Measurements from ENCODE around the gene MAFF.

The MAFF gene

GRCh38 chr22:38171927-38172831, 29.6 kb upstream of the MAFF start:
- no peak overlapping the region for H2AFZ ChIP-seq (ENCODE audit: low read depth, low read length)
- DNase-seq: no peak
- H3K4me2 ChIP-seq (ENCODE audit: insufficient read depth, low read length): no peak overlapping the region
- H3K27me3 ChIP-seq (ENCODE audit: insufficient read depth, low read length, poor library complexity): no peaks in the 10 kb centered on the region
- no peak for TF ChIP-seq CTCF (IDR thresholded peaks at IDR 0.05; ENCODE audit: borderline replicate concordance, extremely low read depth, low read length, poor library complexity, severe bottlenecking)
- TF ChIP-seq EZH2 (IDR thresholded peaks at IDR 0.05; ENCODE audit: borderline replicate concordance, low read depth, low read length, severe bottlenecking): no peak
- H3K4me3 ChIP-seq (ENCODE audit: low read depth in 1 of 2, low read length in 2 of 2): no peak overlapping the region
- no peaks in the 10 kb centered on the region for H3K9me3 ChIP-seq (ENCODE audit: insufficient read depth, low read length, severe bottlenecking)
- H3K79me2 ChIP-seq (ENCODE audit: insufficient read depth, low read length): peaks cover 50% of the 10 kb centered on the region
- peaks cover 46% of the 10 kb centered on the region for H4K20me1 ChIP-seq (ENCODE audit: insufficient read depth, low read length)
- ATAC-seq (ENCODE audit: insufficient read depth, low read depth): no peak
- H3K36me3 ChIP-seq (ENCODE audit: insufficient read depth, low read length): peaks cover 53% of the 10 kb centered on the region
- H3K9ac ChIP-seq (ENCODE audit: low read depth, low read length): no peak overlapping the region
- no peak overlapping the region for H3K27ac ChIP-seq (ENCODE audit: low read length)
- peaks cover 4% of the 10 kb centered on the region; the same call in 1 of the 2 replicates for H3K4me1 ChIP-seq (ENCODE audit: insufficient read depth, low read length)

- no peaks in the 10 kb centered on the region for H3K9me3 ChIP-seq (ENCODE audit: insufficient read depth, low read length, severe bottlenecking)
- ATAC-seq (ENCODE audit: insufficient read depth, low read depth) (no peak), DNase-seq (no peak)
- H3K36me3 ChIP-seq (ENCODE audit: insufficient read depth, low read length): peaks cover 45% of the 10 kb centered on the region
- H4K20me1 ChIP-seq (ENCODE audit: insufficient read depth, low read length): peaks cover 42% of the 10 kb centered on the region
- H3K4me1 ChIP-seq (ENCODE audit: insufficient read depth, low read length): peaks cover 8% of the 10 kb centered on the region
- no peak for TF ChIP-seq CTCF (IDR thresholded peaks at IDR 0.05; ENCODE audit: borderline replicate concordance, extremely low read depth, low read length, poor library complexity, severe bottlenecking)
- no peak for TF ChIP-seq EZH2 (IDR thresholded peaks at IDR 0.05; ENCODE audit: borderline replicate concordance, low read depth, low read length, severe bottlenecking)
- H3K9ac ChIP-seq (ENCODE audit: low read depth, low read length): no peak overlapping the region
- H3K4me2 ChIP-seq (ENCODE audit: insufficient read depth, low read length): no peak overlapping the region
- no peak overlapping the region for H2AFZ ChIP-seq (ENCODE audit: low read depth, low read length)
- peaks cover 55% of the 10 kb centered on the region for H3K79me2 ChIP-seq (ENCODE audit: insufficient read depth, low read length)
- no peaks in the 10 kb centered on the region for H3K27me3 ChIP-seq (ENCODE audit: insufficient read depth, low read length, poor library complexity)
- no peak overlapping the region for H3K4me3 ChIP-seq (ENCODE audit: low read depth in 1 of 2, low read length in 2 of 2)
- H3K27ac ChIP-seq (ENCODE audit: low read length): no peak overlapping the region
Measured at GRCh38 chr22:38172832-38173640, 28.8 kb upstream of the MAFF start.

- Histone ChIP-seq H3K36me3 (ENCODE audit: insufficient read depth, low read length) (peaks cover 41% of the 10 kb centered on the region), H3K9ac (ENCODE audit: low read depth, low read length) (no peak overlapping the region), H4K20me1 (ENCODE audit: insufficient read depth, low read length) (peaks cover 42% of the 10 kb centered on the region), H3K27ac (ENCODE audit: low read length) (no peak overlapping the region), H3K4me2 (ENCODE audit: insufficient read depth, low read length) (no peak overlapping the region), H3K9me3 (ENCODE audit: insufficient read depth, low read length, severe bottlenecking) (no peaks in the 10 kb centered on the region), H3K4me3 (ENCODE audit: low read depth in 1 of 2, low read length in 2 of 2) (no peak overlapping the region), H3K4me1 (ENCODE audit: insufficient read depth, low read length) (peaks cover 8% of the 10 kb centered on the region), H3K79me2 (ENCODE audit: insufficient read depth, low read length) (peaks cover 60% of the 10 kb centered on the region), H2AFZ (ENCODE audit: low read depth, low read length) (no peak overlapping the region), H3K27me3 (ENCODE audit: insufficient read depth, low read length, poor library complexity) (no peaks in the 10 kb centered on the region)
- DNase-seq: no peak
- ATAC-seq (ENCODE audit: insufficient read depth, low read depth): no peak
- TF ChIP-seq EZH2 (IDR thresholded peaks at IDR 0.05; ENCODE audit: borderline replicate concordance, low read depth, low read length, severe bottlenecking) (no peak), CTCF (IDR thresholded peaks at IDR 0.05; ENCODE audit: borderline replicate concordance, extremely low read depth, low read length, poor library complexity, severe bottlenecking) (no peak)
Measured at GRCh38 chr22:38173641-38173906, 28.2 kb upstream of the MAFF start.
